Measurements from ENCODE around the gene STAM2. TPM values are rescaled to one million over a fixed set of nuclear protein-coding genes. Genes with fewer than 3 reads are reported as not detected.

Gene STAM2
- total RNA-seq: 30.1 and 34.2 TPM in 2 replicates

DNA sequence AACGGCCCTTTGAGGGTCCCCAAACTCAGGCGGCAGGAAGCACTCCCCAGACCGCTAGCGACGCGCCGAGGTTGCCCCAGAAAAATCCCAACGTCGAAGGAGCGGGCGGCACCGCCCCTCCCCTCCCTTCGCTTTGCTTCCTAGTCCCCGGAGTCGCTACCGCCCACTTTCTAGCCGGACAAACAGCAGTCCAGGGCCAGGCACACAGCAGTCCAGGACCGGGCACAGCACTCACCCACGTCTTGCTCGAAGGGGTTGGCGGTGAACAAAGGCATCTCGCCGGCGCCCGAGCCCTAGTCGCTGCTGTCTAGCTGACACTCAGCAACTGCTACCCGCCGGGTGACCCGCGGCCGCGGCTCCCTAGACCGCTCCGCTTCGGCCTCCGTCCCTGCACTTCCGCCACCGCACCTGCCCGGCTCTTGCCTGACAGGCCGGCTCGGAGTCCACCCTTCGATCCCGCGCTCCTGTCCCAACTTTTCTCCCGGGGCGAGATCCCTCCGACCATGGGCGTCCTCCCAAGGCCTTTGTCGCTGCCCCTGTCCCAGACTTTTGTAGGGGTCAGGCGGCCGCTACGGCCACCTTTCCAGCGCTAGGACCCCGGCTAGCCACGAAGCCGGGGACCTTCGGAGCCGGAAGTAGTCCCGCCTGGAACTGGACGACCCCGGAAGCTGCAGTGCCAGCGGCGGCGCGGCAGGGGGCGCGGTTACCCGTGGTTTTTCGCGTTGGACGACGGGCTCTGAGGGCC lies at the start of gene STAM2:
Gene STAM2, minus strand, starts transcription at position 396 of the 745 bp plus-strand sequence. Its CDS starts 121 bp downstream, at position 275.

GRCh38 chr2:152098496-152099366 lies 76.8 kb downstream of the STAM2 start, which contains the start of gene CACNB4:
Gene CACNB4, minus strand, starts transcription at chr2:152099044.

Other genes with a start within 250 kb of the STAM2 start
- gene CACNB4, start 76.7 kb downstream of the STAM2 start, total RNA-seq: under 0.01 and 0.43 TPM in 2 replicates
- 31.8 and 51.9 TPM in 2 replicates for gene FMNL2, start 159.4 kb upstream of the STAM2 start, total RNA-seq